HUES48 (cell line): ENCODE results near the gene MBD2.
A peak's percentile ranks its signal among the peaks of the same experiment; 100 is the strongest.

Experiments used
- H3K27ac ChIP-seq: one replicate; pipeline ENCODE4 v1.7.0; 2013; ENCODE audit warnings: low read depth, low read length, inconsistent platforms
- H3K27me3 ChIP-seq: 2 replicates; pipeline ENCODE4 v1.6.1; 2013; ENCODE audit warnings: mild to moderate bottlenecking, low read length; ENCODE audit not compliant: control insufficient read depth, insufficient read depth
- H3K36me3 ChIP-seq: 2 replicates; pipeline ENCODE4 v1.6.1; 2013; ENCODE audit warnings: low read length; ENCODE audit not compliant: control insufficient read depth, insufficient read depth
- H3K4me1 ChIP-seq: 2 replicates; pipeline ENCODE4 v1.6.1; 2013; ENCODE audit warnings: mild to moderate bottlenecking, low read length; ENCODE audit not compliant: control insufficient read depth, insufficient read depth
- H3K4me3 ChIP-seq: 2 replicates; pipeline ENCODE4 v1.5.1; 2013; ENCODE audit warnings: mild to moderate bottlenecking, low read depth, low read length
- H3K9ac ChIP-seq: 2 replicates; pipeline ENCODE4 v1.6.1; 2013; ENCODE audit warnings: mild to moderate bottlenecking, low read depth, low read length, moderate library complexity
- H3K9me3 ChIP-seq: 2 replicates; pipeline ENCODE4 v1.6.1; 2013; ENCODE audit warnings: low read length; ENCODE audit not compliant: control insufficient read depth, insufficient read depth

The MBD2 gene

DNA sequence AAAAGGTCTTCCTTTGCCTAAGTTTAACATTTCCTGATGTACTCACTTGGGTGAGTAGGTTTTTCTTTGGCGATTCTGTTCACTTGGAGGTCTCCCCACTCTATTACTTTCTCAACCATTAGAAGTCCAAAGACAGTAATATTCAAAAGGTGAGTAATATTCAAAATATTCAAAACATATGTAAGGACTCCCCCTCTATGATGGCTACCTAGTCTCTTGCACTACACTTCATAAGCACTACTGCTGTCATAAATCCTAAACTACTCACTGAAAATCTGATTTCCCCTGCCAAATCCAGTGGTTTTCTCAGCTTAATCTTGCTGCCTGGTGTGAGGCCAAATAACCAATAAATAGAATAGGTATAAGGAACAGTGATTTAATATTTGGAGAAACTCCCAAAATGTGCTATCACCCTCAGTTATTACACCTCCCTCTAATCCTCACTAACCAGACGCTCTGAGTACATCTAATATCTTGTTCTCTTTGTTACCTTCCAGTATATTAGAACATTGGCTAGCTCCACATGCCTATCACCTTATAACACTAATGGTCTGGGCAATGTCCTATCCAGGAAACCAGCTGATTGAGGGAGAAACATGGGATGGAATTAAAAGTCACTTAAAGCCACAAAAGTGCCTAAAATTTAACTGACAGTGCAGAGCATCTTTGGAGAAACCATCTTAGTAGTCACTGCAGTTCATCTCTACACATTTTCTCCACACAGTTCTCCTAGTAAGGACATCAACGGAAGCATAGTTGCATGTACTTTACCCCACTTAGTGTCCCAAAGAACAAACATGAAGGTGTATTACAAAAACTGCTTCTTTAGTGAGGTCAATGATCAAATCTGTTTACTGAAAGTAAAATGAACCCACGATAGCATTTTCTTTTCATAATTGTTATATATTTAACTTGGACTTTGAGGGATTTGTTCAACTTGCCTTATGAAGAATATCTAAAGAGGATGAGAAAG, 54.8 kb downstream of the MBD2 start:
- Histone ChIP-seq H3K4me3 (no peak overlapping the region), H3K9ac (no peak overlapping the region), H3K4me1 (no peaks in the 10 kb centered on the region; the same call in 1 of the 2 replicates), H3K27me3 (no peaks in the 10 kb centered on the region), H3K9me3 (no peaks in the 10 kb centered on the region), H3K27ac (no peak overlapping the region), H3K36me3 (no peaks in the 10 kb centered on the region)

DNA sequence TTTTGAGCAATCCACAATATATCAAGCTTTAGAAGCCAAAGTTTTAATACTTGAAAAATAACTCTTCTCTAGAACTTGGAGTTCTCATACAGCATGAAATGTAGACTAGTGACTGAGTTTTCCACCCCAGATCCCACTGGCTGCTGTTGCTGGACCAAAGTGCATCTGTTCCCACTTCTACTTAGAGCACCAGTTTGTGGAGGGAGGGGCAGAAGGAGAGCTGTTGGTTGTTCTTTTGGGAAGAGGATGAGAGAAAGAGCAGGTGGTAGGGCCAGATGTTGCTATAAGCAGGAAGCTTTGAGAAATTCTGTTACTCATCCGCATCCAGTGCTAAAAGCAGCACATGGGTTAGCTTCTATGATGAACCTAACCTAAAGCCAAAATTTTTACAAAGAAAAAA, 59.0 kb downstream of the MBD2 start:
- Histone ChIP-seq H3K36me3 (no peaks in the 10 kb centered on the region), H3K4me3 (no peak overlapping the region), H3K9me3 (no peaks in the 10 kb centered on the region), H3K27me3 (no peaks in the 10 kb centered on the region), H3K27ac (no peak overlapping the region), H3K9ac (no peak overlapping the region), H3K4me1 (no peaks in the 10 kb centered on the region)

DNA sequence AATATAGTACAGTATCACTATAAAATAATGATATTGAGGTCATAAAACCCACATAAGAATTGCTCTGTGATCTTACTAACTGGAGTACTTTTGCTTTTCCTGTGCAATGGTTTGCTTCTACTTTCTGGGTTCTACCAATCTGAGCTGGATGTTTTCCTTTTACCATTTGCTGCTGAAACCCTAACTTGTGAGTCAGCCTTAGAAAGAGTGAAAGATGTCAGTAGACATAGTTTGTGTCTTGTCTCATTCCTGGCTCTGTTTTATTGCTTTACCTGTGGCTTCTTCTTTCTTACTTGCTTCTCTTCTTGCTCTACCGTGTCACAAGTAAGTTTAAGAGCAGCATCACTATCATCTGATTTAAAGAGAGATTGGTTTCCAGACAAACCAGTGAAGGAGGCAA, 61.0 kb downstream of the MBD2 start:
- H3K9me3 ChIP-seq, result no peaks in the 10 kb centered on the region
- H3K27me3 ChIP-seq, result no peaks in the 10 kb centered on the region
- H3K4me1 ChIP-seq, result no peaks in the 10 kb centered on the region
- no peak overlapping the region for H3K9ac ChIP-seq
- H3K27ac ChIP-seq, result no peak overlapping the region
- no peak overlapping the region for H3K4me3 ChIP-seq
- no peaks in the 10 kb centered on the region for H3K36me3 ChIP-seq

DNA sequence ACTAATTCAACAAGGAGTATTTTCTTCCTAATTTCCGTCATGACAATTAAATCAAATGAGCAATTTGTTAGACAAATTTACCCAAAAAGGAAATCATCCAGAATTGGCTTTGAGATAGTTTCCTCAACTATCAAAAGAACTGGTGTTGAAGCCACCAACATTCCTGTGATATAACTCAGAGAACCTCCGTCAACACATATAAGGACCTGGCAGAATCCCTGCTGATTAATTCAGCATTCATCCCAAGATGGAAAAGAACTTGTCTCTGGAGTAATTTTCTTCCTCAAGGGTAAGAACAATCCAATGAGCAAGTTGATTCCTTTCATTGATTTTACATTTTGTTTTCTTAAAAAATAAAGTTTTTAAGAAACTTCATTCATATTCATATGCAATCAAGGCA, 62.0 kb downstream of the MBD2 start:
- Histone ChIP-seq H3K4me1 (no peaks in the 10 kb centered on the region), H3K4me3 (no peak overlapping the region), H3K27me3 (no peaks in the 10 kb centered on the region), H3K9ac (no peak overlapping the region), H3K27ac (no peak overlapping the region), H3K9me3 (no peaks in the 10 kb centered on the region), H3K36me3 (no peaks in the 10 kb centered on the region)

DNA sequence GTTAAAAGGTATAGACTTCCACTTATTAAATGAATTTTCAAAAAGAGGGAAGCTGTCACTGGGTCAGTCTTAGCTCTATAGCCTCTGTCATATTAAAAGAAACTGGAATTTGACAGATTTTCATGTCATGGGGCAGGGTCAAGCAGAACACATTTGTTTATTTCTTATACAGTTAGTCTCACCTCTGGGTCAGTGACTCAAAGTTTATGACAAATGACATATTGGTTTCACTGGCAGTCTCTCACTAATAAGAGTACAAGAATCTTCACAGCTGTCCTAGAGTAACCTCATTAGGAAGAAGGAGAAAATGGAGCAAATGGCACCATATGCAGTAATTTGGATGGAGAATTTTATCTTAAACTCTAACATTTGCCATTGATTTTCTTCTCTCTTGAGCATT, 63.2 kb downstream of the MBD2 start:
- Histone ChIP-seq H3K4me1 (no peaks in the 10 kb centered on the region), H3K36me3 (no peaks in the 10 kb centered on the region), H3K4me3 (no peak overlapping the region), H3K9me3 (no peaks in the 10 kb centered on the region), H3K9ac (no peak overlapping the region), H3K27me3 (no peaks in the 10 kb centered on the region), H3K27ac (no peak overlapping the region)

DNA sequence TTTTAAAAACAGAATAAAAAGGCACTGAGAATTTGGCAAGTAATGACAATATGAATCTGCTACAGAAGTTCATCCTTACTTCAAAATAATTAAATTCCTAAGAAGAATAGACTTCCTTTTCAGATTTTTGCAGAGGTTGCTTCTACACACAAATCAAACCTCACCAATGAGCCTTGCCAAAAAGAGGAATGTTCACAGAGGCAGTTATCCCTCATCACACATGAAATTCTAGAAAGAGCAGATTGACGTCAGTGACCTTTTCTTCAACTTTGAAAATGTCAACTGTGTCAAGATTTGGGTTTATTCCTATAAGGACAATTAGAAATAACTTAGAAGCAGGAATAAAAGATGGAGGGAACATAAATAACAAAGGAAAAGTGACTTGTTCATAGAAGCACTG, 64.6 kb downstream of the MBD2 start:
- Histone ChIP-seq H3K9me3 (no peaks in the 10 kb centered on the region), H3K4me3 (no peak overlapping the region), H3K36me3 (no peaks in the 10 kb centered on the region), H3K4me1 (no peaks in the 10 kb centered on the region), H3K27me3 (no peaks in the 10 kb centered on the region), H3K9ac (no peak overlapping the region), H3K27ac (no peak overlapping the region)

DNA sequence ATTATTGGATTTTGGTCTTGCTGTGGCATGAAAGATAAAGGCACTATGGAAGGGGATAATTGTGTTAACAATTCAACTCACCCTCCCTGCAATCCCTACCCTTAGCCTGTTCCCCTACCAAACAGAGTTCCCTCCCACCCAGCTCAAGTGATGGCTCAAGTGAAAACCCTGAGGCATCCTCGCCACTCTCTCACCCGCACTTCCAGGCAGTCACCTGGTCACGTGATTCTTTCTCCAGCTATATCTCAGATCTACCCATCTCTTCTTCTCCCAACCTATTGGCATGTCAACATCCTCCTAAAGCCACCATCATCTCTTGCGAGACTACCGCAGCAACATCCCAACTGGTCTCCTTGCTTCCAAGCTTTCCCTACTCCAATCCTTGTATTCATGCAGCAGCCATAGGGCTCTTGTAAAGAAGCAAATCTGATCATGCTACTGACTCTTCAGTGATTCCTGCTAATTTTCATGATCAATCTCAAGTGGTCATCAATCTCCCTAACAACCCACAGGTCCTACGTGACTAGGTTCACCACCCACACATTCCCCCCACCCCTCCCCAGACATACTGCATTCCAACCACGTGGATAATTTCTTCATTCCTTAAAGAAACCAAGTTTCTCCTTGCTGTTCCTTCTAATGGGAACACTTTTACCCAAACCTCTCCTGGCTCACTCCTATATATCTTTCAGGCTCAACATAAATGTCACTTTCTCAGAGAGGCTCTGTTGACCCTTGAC, 66.7 kb downstream of the MBD2 start:
- Histone ChIP-seq H3K27ac (no peak overlapping the region), H3K9ac (no peak overlapping the region), H3K4me1 (no peaks in the 10 kb centered on the region), H3K4me3 (no peak overlapping the region), H3K27me3 (no peaks in the 10 kb centered on the region), H3K36me3 (no peaks in the 10 kb centered on the region), H3K9me3 (no peaks in the 10 kb centered on the region)

DNA sequence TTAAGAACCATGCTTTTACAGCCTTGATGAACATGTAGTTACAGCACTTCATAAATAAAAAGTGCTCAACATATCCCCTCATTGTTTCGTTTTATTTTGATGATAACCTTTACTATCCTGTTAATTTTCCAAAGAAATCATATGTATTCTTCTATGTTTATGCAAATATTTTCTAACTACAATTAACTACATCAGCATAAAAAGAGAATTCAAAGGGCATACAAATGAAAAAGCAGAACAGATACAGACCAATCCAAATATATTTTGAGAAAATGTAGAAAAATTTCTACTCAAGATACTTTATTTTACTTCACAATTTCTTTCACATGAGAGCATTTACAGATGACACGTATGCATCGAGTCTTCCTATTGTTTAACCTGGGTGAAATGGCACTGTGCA, 69.1 kb downstream of the MBD2 start:
- no peaks in the 10 kb centered on the region for H3K4me1 ChIP-seq
- H3K4me3 ChIP-seq, result no peak overlapping the region
- no peak overlapping the region for H3K27ac ChIP-seq
- H3K9me3 ChIP-seq, result no peaks in the 10 kb centered on the region
- no peaks in the 10 kb centered on the region for H3K36me3 ChIP-seq
- H3K9ac ChIP-seq, result no peak overlapping the region
- H3K27me3 ChIP-seq, result no peaks in the 10 kb centered on the region

DNA sequence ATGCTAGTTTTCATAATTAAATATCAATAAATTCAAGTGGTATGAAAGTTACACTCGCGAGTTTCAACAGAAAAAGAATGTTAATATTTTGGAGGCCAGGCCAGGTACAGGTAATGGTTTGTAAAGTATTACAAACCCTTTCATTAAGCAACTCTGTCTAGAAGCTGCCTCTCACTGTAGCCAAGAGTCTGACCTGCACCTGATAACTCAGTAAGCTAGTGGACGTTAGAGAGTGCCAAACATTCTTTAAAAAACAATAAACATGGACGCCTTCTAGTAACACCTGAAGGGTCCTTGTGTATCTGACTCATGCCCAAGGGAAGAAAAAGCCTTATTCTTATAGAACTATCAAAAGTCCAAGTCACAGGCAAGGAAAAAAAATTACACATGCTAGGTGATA, 70.2 kb downstream of the MBD2 start:
- Histone ChIP-seq H3K36me3 (no peaks in the 10 kb centered on the region), H3K27ac (no peak overlapping the region), H3K27me3 (no peaks in the 10 kb centered on the region), H3K9me3 (no peaks in the 10 kb centered on the region), H3K9ac (no peak overlapping the region), H3K4me1 (peaks cover 9% of the 10 kb centered on the region; the same call in 1 of the 2 replicates), H3K4me3 (no peak overlapping the region)

DNA sequence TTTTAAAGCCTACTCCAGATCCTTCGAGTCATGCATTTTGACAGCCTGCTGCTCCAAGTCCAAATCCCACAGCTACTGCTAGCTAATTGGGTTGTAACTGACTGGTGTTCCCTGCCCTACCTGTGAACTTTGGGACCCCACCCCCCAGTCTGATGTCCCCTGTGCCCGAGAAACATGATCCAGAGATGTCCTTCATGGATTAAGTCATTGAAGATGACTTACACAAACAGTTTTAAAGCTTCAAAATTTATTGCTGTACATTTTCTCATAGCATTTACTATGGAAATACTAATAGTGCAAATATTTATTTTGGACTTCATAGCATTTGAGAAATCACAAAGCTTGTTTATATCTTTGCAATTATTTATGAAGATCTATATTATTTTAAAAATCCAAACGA, 73.1 kb downstream of the MBD2 start:
- no peaks in the 10 kb centered on the region for H3K36me3 ChIP-seq
- no peak overlapping the region for H3K27ac ChIP-seq
- H3K4me3 ChIP-seq, result no peak overlapping the region
- H3K9ac ChIP-seq, result no peak overlapping the region
- H3K9me3 ChIP-seq, result no peaks in the 10 kb centered on the region
- peaks cover 13% of the 10 kb centered on the region; the same call in 1 of the 2 replicates for H3K4me1 ChIP-seq
- no peaks in the 10 kb centered on the region for H3K27me3 ChIP-seq

DNA sequence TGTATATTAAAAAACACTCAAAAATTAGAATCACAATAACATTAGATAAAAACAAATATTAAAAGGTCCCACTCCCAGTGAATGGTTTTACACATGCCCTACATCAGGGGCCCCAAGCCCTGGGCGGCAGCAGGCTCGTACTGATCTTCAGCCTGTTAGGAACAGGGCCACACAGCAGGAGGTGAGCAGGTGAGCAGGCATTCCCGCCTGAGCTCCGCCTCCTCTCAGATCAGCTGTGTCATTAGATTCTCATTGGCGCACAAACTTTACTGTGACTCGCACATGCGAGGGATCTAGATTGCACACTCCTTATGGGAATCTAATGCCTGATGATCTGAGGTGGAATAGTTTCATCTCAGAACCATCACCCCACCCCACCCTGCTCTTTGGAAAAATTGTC, 74.2 kb downstream of the MBD2 start:
- H3K9ac ChIP-seq, result no peak overlapping the region
- no peak overlapping the region for H3K4me3 ChIP-seq
- H3K27me3 ChIP-seq, result no peaks in the 10 kb centered on the region
- no peaks in the 10 kb centered on the region for H3K9me3 ChIP-seq
- peaks cover 13% of the 10 kb centered on the region; the same call in 1 of the 2 replicates for H3K4me1 ChIP-seq
- no peaks in the 10 kb centered on the region for H3K36me3 ChIP-seq
- H3K27ac ChIP-seq, result peak overlapping the region; percentile 22
